ENCODE results near the gene ACRBP.

The ACRBP gene

DNA sequence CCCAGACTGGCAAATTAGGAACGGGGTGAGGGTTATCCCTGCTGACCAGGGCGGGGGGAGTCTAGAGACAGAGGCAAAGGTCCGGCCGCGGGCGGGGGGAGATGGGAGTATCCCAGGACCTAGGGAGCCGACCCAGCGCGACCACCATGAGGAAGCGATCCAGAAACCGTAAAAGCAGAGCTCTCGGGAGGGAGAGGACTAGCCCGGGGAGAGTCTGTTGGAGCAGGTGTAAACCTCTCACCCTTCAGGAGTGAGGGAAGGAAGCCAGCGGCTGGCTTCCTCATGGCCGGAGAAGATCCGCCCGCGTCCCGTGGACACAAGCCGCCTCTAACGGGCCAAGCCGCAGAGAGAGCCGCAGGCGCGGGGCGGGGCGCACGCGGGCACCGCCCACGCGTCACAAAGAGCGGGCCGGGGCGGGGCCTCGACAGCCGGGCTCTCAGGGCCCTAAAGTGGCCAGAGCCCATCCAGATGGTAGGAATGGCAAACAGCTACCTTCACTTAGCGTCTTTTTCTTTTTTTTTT, at the start of gene ACRBP:
TSS of gene ACRBP (minus strand) at position 350 of the 522 bp plus-strand sequence. CDS start at position 284, 66 bp downstream.
- TF ChIP-seq, protein P1, sequence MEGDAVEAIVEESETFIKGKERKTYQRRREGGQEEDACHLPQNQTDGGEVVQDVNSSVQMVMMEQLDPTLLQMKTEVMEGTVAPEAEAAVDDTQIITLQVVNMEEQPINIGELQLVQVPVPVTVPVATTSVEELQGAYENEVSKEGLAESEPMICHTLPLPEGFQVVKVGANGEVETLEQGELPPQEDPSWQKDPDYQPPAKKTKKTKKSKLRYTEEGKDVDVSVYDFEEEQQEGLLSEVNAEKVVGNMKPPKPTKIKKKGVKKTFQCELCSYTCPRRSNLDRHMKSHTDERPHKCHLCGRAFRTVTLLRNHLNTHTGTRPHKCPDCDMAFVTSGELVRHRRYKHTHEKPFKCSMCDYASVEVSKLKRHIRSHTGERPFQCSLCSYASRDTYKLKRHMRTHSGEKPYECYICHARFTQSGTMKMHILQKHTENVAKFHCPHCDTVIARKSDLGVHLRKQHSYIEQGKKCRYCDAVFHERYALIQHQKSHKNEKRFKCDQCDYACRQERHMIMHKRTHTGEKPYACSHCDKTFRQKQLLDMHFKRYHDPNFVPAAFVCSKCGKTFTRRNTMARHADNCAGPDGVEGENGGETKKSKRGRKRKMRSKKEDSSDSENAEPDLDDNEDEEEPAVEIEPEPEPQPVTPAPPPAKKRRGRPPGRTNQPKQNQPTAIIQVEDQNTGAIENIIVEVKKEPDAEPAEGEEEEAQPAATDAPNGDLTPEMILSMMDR (IDR thresholded peaks at IDR 0.05; ENCODE audit: borderline replicate concordance, control extremely low read depth, extremely low read depth, insufficient read depth, missing control alignments), result no peak
- in situ Hi-C loops (cut with MboI; ENCODE audit: low sequenced_read_pairs, unreplicated experiment), result no loop called here
- DNase-seq (ENCODE audit: low spot score), result peak; percentile 81

DNA sequence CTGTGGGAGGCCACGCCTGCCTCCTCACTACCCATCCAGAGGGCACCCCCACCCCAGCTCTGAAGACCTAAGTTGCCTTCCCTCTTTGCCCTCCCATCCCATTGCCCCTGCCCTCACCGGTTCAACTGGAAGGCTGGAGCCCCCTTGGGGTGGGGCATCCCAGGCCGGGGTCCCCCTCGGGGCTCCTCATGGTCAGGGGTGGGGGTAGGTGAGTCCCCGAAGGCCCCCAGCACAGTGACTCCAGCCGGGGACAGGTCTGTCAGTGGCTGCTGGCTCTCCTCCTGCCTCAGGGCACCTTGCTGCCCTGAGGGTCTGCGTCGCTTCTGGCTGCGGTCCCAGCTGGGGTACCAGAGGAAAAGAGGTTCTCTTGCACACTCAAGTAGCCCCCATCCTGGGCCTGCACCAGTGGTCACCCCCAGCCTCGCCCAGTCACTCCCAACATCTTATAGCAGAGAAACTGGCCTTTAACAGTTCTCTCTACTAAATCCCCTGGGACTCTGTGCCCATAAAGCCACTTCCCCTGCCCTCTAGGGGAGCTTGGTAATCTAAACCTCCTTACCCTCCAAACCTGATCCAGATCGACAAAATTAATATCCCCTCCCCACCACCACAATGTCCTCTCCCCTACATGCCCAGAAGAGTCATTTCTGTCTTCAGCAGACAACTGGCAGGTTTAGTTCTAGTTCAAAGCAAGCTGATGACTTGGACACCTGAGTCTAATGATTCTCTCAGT, 48.2 kb upstream of the ACRBP start:
- no peak for DNase-seq (ENCODE audit: low spot score)
- in situ Hi-C loops (cut with MboI; ENCODE audit: low sequenced_read_pairs, unreplicated experiment), result no loop called here
- TF ChIP-seq, protein P1 (IDR thresholded peaks at IDR 0.05; ENCODE audit: borderline replicate concordance, control extremely low read depth, extremely low read depth, insufficient read depth, missing control alignments), result no peak

DNA sequence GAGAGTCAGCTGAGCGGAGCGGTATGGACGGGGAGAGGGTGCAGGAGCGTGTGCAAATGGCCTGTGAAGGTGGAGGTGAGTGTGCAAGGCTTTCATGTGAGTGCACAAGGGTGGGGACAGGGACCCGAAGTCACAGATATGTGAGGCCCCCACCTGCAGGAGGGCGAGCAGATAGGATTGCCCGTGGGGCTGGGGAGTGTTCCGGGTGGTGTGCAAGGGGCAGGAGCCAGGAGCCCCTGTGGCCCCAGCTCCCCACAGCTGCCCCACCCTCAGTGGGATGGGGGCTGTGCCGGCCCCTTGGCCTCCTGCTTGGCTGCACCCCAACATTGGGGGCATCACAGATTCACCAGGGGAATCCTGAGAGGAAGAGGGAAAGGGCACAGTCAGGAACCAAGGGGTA, 47.5 kb upstream of the ACRBP start:
- TF ChIP-seq, protein P1 (IDR thresholded peaks at IDR 0.05; ENCODE audit: borderline replicate concordance, control extremely low read depth, extremely low read depth, insufficient read depth, missing control alignments), result no peak
- in situ Hi-C loops (cut with MboI; ENCODE audit: low sequenced_read_pairs, unreplicated experiment), result no loop called here
- no peak for DNase-seq (ENCODE audit: low spot score)

DNA sequence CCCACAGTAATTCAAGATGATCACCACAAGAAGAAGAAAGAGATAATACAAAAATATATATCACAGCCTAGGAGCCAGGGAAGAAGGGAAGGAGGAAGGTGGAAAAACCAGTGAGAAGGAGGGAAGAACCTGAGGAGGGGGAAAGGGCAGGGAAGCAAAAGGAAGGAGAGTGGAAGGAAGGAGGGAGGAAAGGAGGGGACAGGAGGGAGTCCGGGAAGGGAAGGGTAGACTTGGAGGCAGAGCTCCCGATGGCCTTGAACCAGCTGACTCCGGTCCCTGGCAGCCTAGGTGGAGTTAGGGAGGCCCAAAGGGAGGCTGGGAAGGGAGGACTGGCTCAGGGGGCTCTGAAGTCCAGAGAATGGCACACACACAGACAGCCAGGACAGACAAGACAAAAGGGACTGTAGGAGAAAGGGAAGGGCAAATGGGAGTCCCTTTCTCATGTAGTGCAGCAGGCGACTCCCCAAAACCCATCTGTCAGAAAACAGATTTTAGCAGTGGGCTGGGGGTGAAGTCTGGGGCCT, 46.7 kb upstream of the ACRBP start:
- no peak for DNase-seq (ENCODE audit: low spot score)
- TF ChIP-seq, protein P1 (IDR thresholded peaks at IDR 0.05; ENCODE audit: borderline replicate concordance, control extremely low read depth, extremely low read depth, insufficient read depth, missing control alignments), result no peak
- in situ Hi-C loops (cut with MboI; ENCODE audit: low sequenced_read_pairs, unreplicated experiment), result no loop called here

DNA sequence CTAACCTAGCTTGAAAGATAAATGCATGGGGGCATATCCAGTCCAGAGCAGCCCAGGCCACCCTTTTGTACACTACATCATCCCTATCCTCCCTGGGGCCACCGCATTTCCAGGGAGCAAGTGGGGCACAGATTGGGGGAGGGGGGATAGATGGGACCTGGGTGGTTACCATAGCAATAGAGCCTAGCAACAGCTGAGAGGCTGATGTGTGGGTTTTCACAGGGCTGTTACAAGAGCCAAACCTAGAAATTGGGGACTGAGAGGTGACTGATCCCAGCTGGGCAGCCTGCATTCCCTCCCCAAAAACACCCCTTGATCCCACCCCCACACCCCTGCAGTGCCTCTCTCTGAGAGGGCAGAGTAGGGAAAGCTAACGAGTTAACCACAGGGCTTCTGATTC, 45.7 kb upstream of the ACRBP start:
- in situ Hi-C loops (cut with MboI; ENCODE audit: low sequenced_read_pairs, unreplicated experiment), result no loop called here
- DNase-seq (ENCODE audit: low spot score), result no peak
- TF ChIP-seq, protein P1 (IDR thresholded peaks at IDR 0.05; ENCODE audit: borderline replicate concordance, control extremely low read depth, extremely low read depth, insufficient read depth, missing control alignments), result no peak

DNA sequence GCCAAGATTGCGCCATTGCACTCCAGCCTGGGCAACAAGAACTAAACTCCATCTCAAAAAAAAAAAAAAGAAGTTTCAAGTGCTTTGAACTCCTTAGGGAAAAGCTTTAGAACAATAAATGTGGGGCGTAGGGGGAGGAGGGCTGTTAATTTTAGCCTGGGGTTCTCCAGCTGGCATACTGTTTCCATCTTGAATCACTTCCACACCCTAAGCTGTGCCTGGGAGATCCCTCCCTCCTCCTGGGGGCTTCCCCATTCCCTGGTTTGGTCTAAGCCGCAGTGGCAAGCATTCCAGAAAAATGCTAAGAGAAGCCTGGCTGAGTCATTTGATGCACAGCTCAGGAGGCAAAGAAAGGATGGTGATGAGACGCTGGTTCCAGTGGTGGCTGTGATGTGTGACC, 44.2 kb upstream of the ACRBP start:
- in situ Hi-C loops (cut with MboI; ENCODE audit: low sequenced_read_pairs, unreplicated experiment), result no loop called here
- no peak for DNase-seq (ENCODE audit: low spot score)
- TF ChIP-seq, protein P1 (IDR thresholded peaks at IDR 0.05; ENCODE audit: borderline replicate concordance, control extremely low read depth, extremely low read depth, insufficient read depth, missing control alignments), result no peak
